ENCODE measurements around the gene UQCR11. TPM values are rescaled to one million over a fixed set of nuclear protein-coding genes. Genes with fewer than 3 reads are reported as not detected.

UQCR11 gene
- total and polyA plus RNA-seq, 2 experiments from 2014 or later, result 56.6 to 684 TPM

- H3K36me3 ChIP-seq (replicated peaks; ENCODE audit: insufficient read depth, low read depth), result no peaks in the 10 kb centered on the region
- H3K4me3 ChIP-seq, result no peak overlapping the region
These were observed 3.8 kb upstream of the UQCR11 start for GRCh38 chr19:1609103-1609396.

DNA sequence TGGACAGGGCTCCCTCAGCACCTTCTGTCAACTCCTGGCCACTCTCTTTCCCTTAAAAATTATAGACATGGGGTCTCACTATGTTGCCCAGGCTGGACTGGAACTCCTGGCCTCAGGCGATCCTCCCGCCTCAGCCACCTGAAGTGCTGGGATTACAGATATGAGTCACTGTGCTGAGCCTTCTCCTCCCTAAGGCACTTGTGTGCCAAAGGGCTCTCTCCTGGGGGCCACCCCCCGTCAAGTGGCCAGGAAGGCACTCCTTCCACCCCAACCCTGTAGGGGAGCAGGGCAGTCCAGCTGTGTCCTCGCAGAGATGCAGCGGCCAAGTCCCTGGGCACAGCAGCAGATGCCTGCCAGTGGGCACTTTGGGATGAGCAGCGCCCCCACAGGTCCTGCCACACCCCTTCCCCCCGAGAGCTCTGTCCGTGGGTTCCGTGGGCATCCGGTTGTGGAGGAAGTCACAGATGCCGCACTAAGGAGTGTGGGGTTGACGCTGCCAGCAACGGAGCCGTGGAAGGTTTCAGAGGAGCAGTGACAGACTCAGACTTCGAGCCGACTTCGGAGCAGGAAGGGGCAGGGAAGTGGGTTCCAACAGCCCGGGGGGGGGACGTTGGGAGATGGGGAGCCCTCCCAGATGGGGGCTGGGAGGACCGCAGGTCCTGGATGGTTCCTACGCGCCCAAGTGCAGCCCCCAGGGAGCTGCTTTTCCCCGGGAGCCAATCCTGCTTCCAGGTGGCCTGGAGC is 3.3 kb upstream of the UQCR11 start:
- Histone ChIP-seq H2AFZ (no peak overlapping the region), H4K20me1 (ENCODE audit: insufficient read depth, poor library complexity, severe bottlenecking) (peaks cover 4% of the 10 kb centered on the region), H3K9me3 (ENCODE audit: low read depth) (no peaks in the 10 kb centered on the region), H3K36me3 (replicated peaks; ENCODE audit: insufficient read depth, low read depth) (no peaks in the 10 kb centered on the region), H3K79me2 (peaks cover 17% of the 10 kb centered on the region), H3K4me2 (no peak overlapping the region), H3K9me2 (replicated peaks; ENCODE audit: insufficient read depth) (no peaks in the 10 kb centered on the region), H3K27ac (no peak overlapping the region), H3K4me3 (no peak overlapping the region), H3K4me1 (ENCODE audit: insufficient read depth) (peaks cover 17% of the 10 kb centered on the region), H3K27me3 (no peaks in the 10 kb centered on the region)
- no peak for TF ChIP-seq EZH2phosphoT487 (IDR thresholded peaks at IDR 0.05; ENCODE audit: low read depth, severe bottlenecking, unreplicated experiment)
- TF ChIP-seq, protein P1, sequence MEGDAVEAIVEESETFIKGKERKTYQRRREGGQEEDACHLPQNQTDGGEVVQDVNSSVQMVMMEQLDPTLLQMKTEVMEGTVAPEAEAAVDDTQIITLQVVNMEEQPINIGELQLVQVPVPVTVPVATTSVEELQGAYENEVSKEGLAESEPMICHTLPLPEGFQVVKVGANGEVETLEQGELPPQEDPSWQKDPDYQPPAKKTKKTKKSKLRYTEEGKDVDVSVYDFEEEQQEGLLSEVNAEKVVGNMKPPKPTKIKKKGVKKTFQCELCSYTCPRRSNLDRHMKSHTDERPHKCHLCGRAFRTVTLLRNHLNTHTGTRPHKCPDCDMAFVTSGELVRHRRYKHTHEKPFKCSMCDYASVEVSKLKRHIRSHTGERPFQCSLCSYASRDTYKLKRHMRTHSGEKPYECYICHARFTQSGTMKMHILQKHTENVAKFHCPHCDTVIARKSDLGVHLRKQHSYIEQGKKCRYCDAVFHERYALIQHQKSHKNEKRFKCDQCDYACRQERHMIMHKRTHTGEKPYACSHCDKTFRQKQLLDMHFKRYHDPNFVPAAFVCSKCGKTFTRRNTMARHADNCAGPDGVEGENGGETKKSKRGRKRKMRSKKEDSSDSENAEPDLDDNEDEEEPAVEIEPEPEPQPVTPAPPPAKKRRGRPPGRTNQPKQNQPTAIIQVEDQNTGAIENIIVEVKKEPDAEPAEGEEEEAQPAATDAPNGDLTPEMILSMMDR (IDR thresholded peaks at IDR 0.05; ENCODE audit: poor library complexity), result no peak
- no peak for TF ChIP-seq EZH2 (IDR thresholded peaks at IDR 0.05; ENCODE audit: borderline replicate concordance)
- no peak for DNase-seq (ENCODE audit: low spot score)
- WGBS (ENCODE audit: low lambda C conversion rate, missing lambda C conversion rate), result 97% methylated on average over 19 of the region's 23 CpGs

More at GRCh38 chr19:1609103-1609396, 3.8 kb upstream of the UQCR11 start:
- no peaks in the 10 kb centered on the region for H3K9me2 ChIP-seq (replicated peaks; ENCODE audit: insufficient read depth)
- 77% methylated on average over 10 of the region's 10 CpGs for WGBS (ENCODE audit: low lambda C conversion rate, missing lambda C conversion rate)
- no peak overlapping the region for H3K4me2 ChIP-seq
- peaks cover 11% of the 10 kb centered on the region for H3K79me2 ChIP-seq
- H3K4me1 ChIP-seq (ENCODE audit: insufficient read depth), result peaks cover 13% of the 10 kb centered on the region
- no peak overlapping the region for H3K27ac ChIP-seq
- DNase-seq (ENCODE audit: low spot score), result no peak
- TF ChIP-seq EZH2phosphoT487 (IDR thresholded peaks at IDR 0.05; ENCODE audit: low read depth, severe bottlenecking, unreplicated experiment) (no peak), EZH2 (IDR thresholded peaks at IDR 0.05; ENCODE audit: borderline replicate concordance) (no peak)
- TF ChIP-seq, protein P1 (IDR thresholded peaks at IDR 0.05; ENCODE audit: poor library complexity), result no peak
- no peaks in the 10 kb centered on the region for H3K9me3 ChIP-seq (ENCODE audit: low read depth)
- peaks cover under 1% of the 10 kb centered on the region for H4K20me1 ChIP-seq (ENCODE audit: insufficient read depth, poor library complexity, severe bottlenecking)
- no peak overlapping the region for H2AFZ ChIP-seq
- H3K27me3 ChIP-seq, result no peaks in the 10 kb centered on the region

DNA sequence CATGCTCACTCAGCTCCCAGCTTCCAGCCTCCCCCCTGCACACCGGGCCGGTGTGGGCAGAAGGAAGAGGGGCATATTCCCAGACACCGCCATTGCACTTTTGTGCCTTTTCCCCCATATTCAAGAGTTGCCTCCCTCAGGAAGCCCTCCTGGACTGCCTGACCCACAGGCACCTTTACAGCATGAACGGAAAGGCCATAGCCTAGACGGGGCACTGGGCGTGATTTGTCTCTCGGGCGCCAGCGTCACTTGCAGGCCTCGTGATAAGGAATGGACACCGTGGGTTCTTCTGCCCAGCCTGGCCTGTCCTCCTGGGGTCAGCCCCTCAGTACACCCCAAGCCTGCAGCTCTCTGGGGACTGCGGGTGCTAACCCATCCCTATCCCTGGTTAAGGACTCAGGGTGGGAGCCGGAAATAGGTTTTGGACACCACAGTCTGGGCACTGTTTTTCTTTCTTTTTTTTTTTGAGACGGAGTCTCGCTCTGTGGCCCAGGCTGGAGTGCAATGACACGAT is 933 bp upstream of the UQCR11 start:
- H3K9me3 ChIP-seq (ENCODE audit: low read depth), result no peaks in the 10 kb centered on the region
- TF ChIP-seq, protein P1 (IDR thresholded peaks at IDR 0.05; ENCODE audit: poor library complexity), result no peak
- TF ChIP-seq EZH2 (IDR thresholded peaks at IDR 0.05; ENCODE audit: borderline replicate concordance), result no peak
- no peak for TF ChIP-seq EZH2phosphoT487 (IDR thresholded peaks at IDR 0.05; ENCODE audit: low read depth, severe bottlenecking, unreplicated experiment)
- H3K79me2 ChIP-seq, result peaks cover 40% of the 10 kb centered on the region
- H2AFZ ChIP-seq, result peak overlapping the region; percentile 32
- WGBS (ENCODE audit: low lambda C conversion rate, missing lambda C conversion rate), result 29% methylated on average over 16 of the region's 16 CpGs
- H3K36me3 ChIP-seq (replicated peaks; ENCODE audit: insufficient read depth, low read depth), result no peaks in the 10 kb centered on the region
- H3K27me3 ChIP-seq, result no peaks in the 10 kb centered on the region
- peak overlapping the region; percentile 25 for H3K4me3 ChIP-seq
- H3K27ac ChIP-seq, result peak overlapping the region; percentile 83
- H3K4me2 ChIP-seq, result peak overlapping the region; percentile 76
- no peak for DNase-seq (ENCODE audit: low spot score)
- no peaks in the 10 kb centered on the region for H3K9me2 ChIP-seq (replicated peaks; ENCODE audit: insufficient read depth)
- peaks cover 15% of the 10 kb centered on the region for H4K20me1 ChIP-seq (ENCODE audit: insufficient read depth, poor library complexity, severe bottlenecking)
- peaks cover 17% of the 10 kb centered on the region for H3K4me1 ChIP-seq (ENCODE audit: insufficient read depth)

All from hepatocyte (in vitro differentiated cells).